Activated CD4-positive, alpha-beta T cell treated with anti-CD3 and anti-CD28 coated beads, Interleukin-2, amount 50 U/mL, for 48 hours (primary cell): ENCODE measurements around the gene TEX22.

ENCODE experiments used
- DNase-seq, 2 experiments: peaks; one replicate each; pipeline ENCODE4 v3.0.0-alpha.2; 2020

TEX22 gene

GRCh38 chr14:105422695-105423487 is 24.6 kb downstream of the TEX22 start:
- DNase-seq: no peak

GRCh38 chr14:105423488-105424195 is 25.3 kb downstream of the TEX22 start:
- no peak for DNase-seq

- no peak for DNase-seq
Observed at GRCh38 chr14:105424861-105425260, 26.5 kb downstream of the TEX22 start.

DNA sequence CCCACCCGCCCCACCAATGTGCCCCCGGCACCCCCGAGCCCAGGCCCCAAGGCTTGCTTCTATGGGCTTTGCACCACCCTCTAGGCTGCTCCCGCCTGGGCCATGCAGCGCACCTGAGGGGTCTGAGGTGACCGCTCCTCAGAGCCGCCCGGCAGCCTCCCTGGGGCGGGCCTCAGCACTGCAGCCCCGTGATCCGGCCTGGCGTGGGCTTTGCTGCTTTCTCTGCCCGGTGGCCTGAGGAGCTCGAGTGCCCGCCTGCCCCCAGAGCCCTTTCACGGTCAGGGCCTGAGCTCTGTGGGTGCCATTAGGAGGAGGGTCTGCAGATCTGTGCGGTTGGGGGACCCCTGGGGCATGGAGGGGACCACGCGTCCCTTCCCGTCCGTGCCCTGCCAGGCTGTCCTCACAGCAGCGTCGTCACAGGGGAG is 27.5 kb downstream of the TEX22 start:
- no peak for DNase-seq

GRCh38 chr14:105426416-105427130 is 28.2 kb downstream of the TEX22 start:
- DNase-seq: no peak

GRCh38 chr14:105427412-105427811 is 29.1 kb downstream of the TEX22 start:
- no peak for DNase-seq

DNA sequence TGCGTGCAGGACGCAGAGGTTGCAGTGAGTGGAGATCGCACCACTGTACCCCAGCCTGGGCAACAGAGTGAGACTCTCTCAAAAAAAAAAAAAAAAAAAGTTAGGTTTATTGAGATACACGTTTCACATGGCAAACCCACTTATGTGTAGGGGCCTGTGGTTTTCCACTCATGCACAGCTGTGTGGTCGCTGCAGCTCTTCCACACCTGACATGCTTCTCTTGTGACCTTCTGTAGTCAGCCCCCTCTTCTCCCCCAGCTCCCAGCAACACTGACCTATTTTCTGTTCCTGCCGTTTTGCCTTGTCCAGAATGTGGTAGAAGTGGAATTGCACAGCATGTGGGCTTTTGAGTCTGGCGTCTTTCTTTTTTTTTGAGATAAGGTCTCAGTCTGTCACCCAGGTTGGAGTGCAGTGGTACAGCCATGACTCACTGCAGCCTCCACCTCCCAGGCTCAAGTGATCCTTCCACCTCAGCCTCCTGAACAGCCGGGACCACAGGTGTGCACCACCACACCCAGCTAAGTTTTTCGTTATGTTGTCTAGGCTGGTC is 29.7 kb downstream of the TEX22 start:
- no peak for DNase-seq

DNA sequence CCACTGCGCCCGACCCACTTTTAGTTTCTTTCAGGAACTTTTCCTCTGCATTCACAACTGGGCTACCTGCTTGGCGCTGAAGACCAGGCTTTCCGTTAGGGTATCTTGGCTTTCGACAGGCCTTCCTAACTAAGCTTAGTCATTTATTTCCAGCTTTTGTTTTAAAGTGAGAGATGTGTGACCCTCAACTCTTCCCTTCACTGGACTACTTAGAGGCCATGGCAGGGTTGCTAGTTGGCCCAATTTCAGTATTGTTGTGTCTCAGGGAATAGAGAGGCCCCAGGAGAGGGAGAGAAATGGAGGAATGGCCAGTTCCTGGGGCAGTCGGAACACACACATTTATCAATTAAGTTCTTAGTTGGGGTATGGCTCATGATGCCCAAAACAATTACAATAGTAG is 31.7 kb downstream of the TEX22 start:
- DNase-seq: no peak

- DNase-seq: no peak
Observed at GRCh38 chr14:105430565-105430964, 32.2 kb downstream of the TEX22 start.

DNA sequence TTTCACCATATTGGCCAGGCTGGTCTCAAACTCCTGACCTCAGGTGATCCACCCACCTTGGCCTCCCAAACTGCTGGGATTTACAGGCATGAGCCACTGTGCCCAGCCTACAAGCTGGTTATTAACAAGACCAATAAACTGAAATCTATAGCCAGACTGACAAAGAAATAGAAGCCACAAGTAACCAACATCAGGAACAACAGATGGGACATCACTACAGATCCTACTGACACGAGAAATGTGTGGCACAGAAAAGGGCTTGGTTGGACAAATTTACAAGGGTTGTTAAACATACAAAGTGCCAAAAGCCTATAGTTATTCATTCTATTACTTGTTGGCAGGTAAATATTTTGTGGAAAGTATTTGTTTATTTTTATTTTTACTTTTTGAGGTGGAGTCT is 32.9 kb downstream of the TEX22 start:
- no peak for DNase-seq

DNA sequence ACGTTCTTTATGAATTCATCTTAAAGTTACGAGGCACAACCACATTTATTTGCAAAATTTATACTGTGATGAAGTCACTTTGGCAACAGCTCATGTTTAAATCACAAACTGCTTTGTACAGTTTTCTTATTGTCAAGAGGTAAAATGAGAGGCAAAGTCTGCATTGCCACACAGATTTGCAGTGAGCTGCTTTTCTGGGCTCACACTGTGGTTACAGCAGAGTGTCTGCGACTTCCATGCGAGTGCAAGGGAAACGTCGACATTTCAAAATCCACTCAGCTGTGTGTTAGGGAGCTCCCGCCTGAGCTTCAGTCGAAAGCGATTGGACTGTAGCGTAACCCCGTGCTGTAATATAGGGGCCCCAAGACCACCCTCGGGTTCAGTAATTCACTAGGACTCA is 34.3 kb downstream of the TEX22 start:
- no peak for DNase-seq

GRCh38 chr14:105433161-105433605 is 34.8 kb downstream of the TEX22 start:
- no peak for DNase-seq

DNA sequence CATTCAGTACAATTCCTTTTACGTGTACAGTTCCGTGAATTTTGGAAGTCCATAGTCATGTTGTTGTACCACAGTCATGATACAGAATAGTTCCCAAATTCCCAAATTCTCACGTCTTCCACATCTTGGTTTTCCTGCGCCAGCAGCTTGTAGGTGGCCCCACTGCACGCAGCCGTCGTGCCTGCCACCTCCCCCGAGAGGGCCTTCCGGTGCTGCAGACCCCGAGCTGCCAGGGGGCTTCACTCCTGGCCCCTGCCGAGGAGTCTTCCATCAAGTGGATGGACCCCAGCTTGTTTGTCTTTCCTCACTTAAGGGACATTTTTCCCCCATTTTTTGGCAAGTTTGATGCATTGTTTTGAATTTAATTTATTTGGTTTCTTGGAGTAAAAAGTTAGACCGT is 38.1 kb downstream of the TEX22 start:
- no peak for DNase-seq

DNA sequence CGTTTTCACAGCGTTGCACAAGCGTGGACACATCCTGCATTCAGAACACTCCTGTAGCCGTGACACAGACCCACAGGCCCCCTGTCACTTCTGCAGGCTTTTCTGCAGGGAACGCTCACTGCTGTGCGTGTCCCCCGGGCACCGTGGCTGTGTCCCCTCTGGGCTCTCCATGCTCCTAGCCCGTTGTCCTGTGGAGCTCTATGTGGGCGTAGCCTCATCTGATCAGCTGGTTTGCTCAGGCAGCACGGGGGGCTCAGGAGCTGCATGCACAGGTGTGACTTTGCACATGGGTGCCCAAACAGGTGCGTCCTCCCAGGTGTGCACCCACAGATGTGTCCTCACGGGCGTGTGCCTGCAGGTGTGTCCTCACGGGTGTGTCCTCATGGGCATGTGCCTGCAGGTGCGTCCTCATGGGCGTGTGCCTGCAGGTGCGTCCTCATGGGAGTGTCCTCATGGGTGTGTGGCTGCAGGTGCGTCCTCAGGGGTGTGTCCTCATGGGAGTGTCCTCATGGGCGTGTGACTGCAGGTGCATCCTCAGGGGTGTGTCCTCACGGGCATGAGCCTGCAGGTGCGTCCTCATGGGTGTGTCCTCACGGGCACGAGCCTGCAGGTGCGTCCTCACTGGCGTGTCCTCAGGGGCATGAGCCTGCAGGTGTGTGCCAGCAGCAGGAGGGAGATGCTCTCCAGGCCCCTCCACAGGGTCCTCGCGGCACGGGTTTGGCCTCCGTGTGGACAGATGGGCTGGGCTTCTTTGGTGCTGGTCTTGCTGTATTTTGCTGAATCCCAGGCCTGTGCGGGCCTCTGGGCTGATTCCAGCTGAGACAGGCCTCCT is 38.8 kb downstream of the TEX22 start:
- no peak for DNase-seq

- DNase-seq: no peak
Observed at GRCh38 chr14:105437723-105438500, 39.6 kb downstream of the TEX22 start.

GRCh38 chr14:105439179-105439578 is 40.8 kb downstream of the TEX22 start:
- no peak for DNase-seq

GRCh38 chr14:105439710-105440553 is 41.6 kb downstream of the TEX22 start:
- no peak for DNase-seq

DNA sequence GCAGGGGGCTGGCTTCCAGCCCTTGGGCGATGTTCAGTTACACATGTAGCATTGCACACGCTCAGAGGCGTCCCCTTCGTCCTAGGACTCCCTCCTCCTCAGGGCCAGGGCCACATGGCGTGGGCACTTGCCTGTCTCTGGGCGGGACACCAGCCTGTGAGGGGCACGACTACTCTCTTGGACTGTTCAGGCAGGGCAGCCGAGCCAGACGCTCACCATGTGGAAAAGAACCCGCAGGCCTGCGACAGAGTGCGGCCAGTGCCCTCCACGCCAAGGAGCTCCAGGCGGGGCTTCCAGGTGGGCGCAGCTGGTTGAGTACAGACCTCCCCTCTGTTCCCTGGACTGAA is 42.2 kb downstream of the TEX22 start:
- DNase-seq: no peak

DNA sequence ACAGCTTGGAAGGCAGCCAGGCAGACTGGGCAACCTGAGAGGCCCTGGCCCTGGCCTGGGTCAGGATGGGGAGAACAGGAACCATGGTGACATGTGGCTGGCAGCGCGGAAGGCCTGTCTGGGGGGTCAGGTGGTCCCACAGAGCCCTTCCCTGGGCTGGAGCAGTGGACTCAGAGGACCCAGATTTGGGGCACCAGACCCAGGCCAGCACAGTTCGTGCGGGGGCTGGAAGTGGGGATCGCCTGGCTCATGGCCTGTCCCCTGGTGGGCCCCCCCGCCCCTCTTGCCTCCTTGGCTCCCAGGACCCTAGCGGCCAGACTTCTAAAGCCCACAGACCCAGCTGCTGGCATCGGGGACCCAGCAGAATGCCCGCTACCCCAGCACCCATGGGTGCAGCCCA is 42.7 kb downstream of the TEX22 start:
- no peak for DNase-seq

- DNase-seq: no peak
Observed at GRCh38 chr14:105442125-105442524, 43.8 kb downstream of the TEX22 start.

DNA sequence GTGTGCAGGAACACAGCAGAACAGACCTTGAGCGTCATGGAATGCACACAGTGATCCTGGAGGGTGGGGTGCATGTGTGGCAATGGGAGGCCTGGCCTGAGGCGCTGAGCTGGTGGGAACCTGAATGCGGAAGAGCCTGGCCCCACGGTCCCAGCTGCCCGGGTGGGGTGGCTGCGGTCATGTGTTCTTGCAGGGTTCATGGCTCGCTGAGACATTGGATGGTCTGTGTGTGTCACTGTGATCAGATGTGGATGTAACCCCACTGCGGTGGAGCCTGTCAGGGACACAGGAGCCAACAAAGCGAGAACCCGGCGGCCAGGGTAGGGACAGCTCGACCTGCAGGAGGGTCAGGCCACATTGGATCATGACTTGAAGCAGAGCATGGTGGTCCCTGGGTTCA is 44.5 kb downstream of the TEX22 start:
- no peak for DNase-seq
